K562 (cell line): ENCODE measurements around the gene VWA7. TPM values are rescaled to one million over a fixed set of nuclear protein-coding genes. Genes with fewer than 3 reads are reported as not detected.

Source experiments
- ARNT ChIP-seq, 2 experiments: fragments of 450-650 bp; IDR thresholded peaks; 2 replicates each; pipeline ENCODE4 v1.6.1; 2016; ENCODE audit warnings: mild to moderate bottlenecking in 1 of 2
- ATF1 ChIP-seq, 2 experiments: fragments of 450-650 bp in 1 of 2; IDR thresholded peaks; 2 replicates each; pipeline ENCODE4 v1.6.1; 2016; ENCODE audit warnings: missing compliant biosample characterization in 1 of 2, missing genetic modification characterization in 1 of 2
- CXXC5 ChIP-seq: fragments of 250-450 bp; sonication (Bioruptor Pico); IDR thresholded peaks from 2 replicates; pipeline ENCODE4 v1.8.0; 2022; ENCODE audit warnings: inconsistent platforms, mild to moderate bottlenecking, moderate library complexity
- ETS2 ChIP-seq: IDR thresholded peaks from 2 replicates; pipeline ENCODE4 v1.6.1; 2016; ENCODE audit warnings: borderline replicate concordance, missing genetic modification characterization, mild to moderate bottlenecking, moderate library complexity, missing compliant biosample characterization; ENCODE audit not compliant: poor library complexity, severe bottlenecking
- GATA2 ChIP-seq: sonication (generic); formaldehyde crosslinking; IDR thresholded peaks from 2 replicates; pipeline ENCODE4 v1.4.0; 2020; ENCODE audit warnings: mild to moderate bottlenecking, missing genetic modification reagents
- MCM2 ChIP-seq: fragments of 450-650 bp; IDR thresholded peaks from 2 replicates; pipeline ENCODE4 v1.6.1; 2017; ENCODE audit warnings: low read depth, mild to moderate bottlenecking
- PKNOX1 ChIP-seq: fragments of 450-650 bp; IDR thresholded peaks from 2 replicates; pipeline ENCODE4 v1.6.1; 2016
- PML ChIP-seq: IDR thresholded peaks from 2 replicates; pipeline ENCODE4 v1.6.1; 2012; ENCODE audit warnings: low read length, inconsistent platforms
- STAT5B ChIP-seq: fragments of 250-450 bp; sonication (Bioruptor Pico); IDR thresholded peaks from 2 replicates; pipeline ENCODE4 v1.8.0; 2021; ENCODE audit warnings: mild to moderate bottlenecking, inconsistent platforms
- ZBTB1 ChIP-seq: sonication (generic); formaldehyde crosslinking; IDR thresholded peaks from 2 replicates; pipeline ENCODE4 v1.8.1; 2023; ENCODE audit warnings: missing genetic modification reagents, low read depth, mild to moderate bottlenecking, borderline replicate concordance
- ZNF165 ChIP-seq: fragments of 250-450 bp; sonication (Bioruptor Pico); IDR thresholded peaks from 2 replicates; pipeline ENCODE4 v1.4.0; 2020; ENCODE audit warnings: borderline replicate concordance
- ZNF175 ChIP-seq: fragments of 200-800 bp; sonication (Bioruptor generic); IDR thresholded peaks from 2 replicates; pipeline ENCODE4 v1.6.1; 2016; ENCODE audit warnings: low read depth, mild to moderate bottlenecking, missing genetic modification characterization, missing compliant biosample characterization
- ZNF444 ChIP-seq: fragments of 250-450 bp; sonication (Bioruptor Pico); IDR thresholded peaks from 2 replicates; pipeline ENCODE4 v1.4.0; 2020; ENCODE audit warnings: mild to moderate bottlenecking, moderate library complexity
- polyA plus RNA-seq, 8 experiments: library from polyadenylated mRNA; depleted of rRNA in 4 of 8; stranded (reverse) in 5 of 8; unstranded in 3 of 8; fragments of >200 nt; fragmentation: Nextera tagmentation in 2 of 8; fragmentation: Illumina TruSeq in 1 of 8; extraction: Ambion mirVana in 2 of 8; extraction: Trizol in 1 of 8; gene quantifications; 2 replicates each; pipeline versions ENCODE4 v1.2.1 to v1.2.3, GENCODE V29; 2011 to 2014; ENCODE audit warnings: inconsistent platforms in 1 of 8, missing spikeins in 1 of 8
- total RNA-seq, 7 experiments: library from RNA; depleted of rRNA in 6 of 7; stranded (reverse); fragments of >200 nt in 6 of 7; fragmentation: Illumina TruSeq in 2 of 7; extraction: Trizol in 2 of 7; gene quantifications; 2 replicates each; pipeline versions ENCODE4 v1.2.1 to v1.2.3, GENCODE V29; 2011 to 2021; ENCODE audit warnings: low replicate concordance in 1 of 7
- TF ChIP-seq, protein P1 (sequence below), 2 experiments: fragments of 450-650 bp; IDR thresholded peaks; 2 replicates each; pipeline ENCODE4 v1.6.1; 2016; ENCODE audit warnings: mild to moderate bottlenecking in 2 of 2, borderline replicate concordance in 1 of 2, low read depth in 1 of 2, moderate library complexity in 1 of 2
- TF ChIP-seq, protein P2 (sequence below): fragments of 450-650 bp; IDR thresholded peaks from 2 replicates; pipeline ENCODE4 v1.6.1; 2017; ENCODE audit warnings: antibody characterized with exemption
- TF ChIP-seq, protein P3 (sequence below): fragments of 250-450 bp; sonication (Bioruptor Pico); IDR thresholded peaks from 2 replicates; pipeline ENCODE4 v1.8.0; 2021; ENCODE audit warnings: borderline replicate concordance, mild to moderate bottlenecking, moderate library complexity; ENCODE audit not compliant: poor library complexity, severe bottlenecking

VWA7 gene
- total and polyA plus RNA-seq, 9 of the 15 experiments (the other 6 are each of a cell fraction or from before 2014, with no cell fraction given), result 0.18 to 2.9 (median 0.95) TPM

- TF ChIP-seq, protein P1, sequence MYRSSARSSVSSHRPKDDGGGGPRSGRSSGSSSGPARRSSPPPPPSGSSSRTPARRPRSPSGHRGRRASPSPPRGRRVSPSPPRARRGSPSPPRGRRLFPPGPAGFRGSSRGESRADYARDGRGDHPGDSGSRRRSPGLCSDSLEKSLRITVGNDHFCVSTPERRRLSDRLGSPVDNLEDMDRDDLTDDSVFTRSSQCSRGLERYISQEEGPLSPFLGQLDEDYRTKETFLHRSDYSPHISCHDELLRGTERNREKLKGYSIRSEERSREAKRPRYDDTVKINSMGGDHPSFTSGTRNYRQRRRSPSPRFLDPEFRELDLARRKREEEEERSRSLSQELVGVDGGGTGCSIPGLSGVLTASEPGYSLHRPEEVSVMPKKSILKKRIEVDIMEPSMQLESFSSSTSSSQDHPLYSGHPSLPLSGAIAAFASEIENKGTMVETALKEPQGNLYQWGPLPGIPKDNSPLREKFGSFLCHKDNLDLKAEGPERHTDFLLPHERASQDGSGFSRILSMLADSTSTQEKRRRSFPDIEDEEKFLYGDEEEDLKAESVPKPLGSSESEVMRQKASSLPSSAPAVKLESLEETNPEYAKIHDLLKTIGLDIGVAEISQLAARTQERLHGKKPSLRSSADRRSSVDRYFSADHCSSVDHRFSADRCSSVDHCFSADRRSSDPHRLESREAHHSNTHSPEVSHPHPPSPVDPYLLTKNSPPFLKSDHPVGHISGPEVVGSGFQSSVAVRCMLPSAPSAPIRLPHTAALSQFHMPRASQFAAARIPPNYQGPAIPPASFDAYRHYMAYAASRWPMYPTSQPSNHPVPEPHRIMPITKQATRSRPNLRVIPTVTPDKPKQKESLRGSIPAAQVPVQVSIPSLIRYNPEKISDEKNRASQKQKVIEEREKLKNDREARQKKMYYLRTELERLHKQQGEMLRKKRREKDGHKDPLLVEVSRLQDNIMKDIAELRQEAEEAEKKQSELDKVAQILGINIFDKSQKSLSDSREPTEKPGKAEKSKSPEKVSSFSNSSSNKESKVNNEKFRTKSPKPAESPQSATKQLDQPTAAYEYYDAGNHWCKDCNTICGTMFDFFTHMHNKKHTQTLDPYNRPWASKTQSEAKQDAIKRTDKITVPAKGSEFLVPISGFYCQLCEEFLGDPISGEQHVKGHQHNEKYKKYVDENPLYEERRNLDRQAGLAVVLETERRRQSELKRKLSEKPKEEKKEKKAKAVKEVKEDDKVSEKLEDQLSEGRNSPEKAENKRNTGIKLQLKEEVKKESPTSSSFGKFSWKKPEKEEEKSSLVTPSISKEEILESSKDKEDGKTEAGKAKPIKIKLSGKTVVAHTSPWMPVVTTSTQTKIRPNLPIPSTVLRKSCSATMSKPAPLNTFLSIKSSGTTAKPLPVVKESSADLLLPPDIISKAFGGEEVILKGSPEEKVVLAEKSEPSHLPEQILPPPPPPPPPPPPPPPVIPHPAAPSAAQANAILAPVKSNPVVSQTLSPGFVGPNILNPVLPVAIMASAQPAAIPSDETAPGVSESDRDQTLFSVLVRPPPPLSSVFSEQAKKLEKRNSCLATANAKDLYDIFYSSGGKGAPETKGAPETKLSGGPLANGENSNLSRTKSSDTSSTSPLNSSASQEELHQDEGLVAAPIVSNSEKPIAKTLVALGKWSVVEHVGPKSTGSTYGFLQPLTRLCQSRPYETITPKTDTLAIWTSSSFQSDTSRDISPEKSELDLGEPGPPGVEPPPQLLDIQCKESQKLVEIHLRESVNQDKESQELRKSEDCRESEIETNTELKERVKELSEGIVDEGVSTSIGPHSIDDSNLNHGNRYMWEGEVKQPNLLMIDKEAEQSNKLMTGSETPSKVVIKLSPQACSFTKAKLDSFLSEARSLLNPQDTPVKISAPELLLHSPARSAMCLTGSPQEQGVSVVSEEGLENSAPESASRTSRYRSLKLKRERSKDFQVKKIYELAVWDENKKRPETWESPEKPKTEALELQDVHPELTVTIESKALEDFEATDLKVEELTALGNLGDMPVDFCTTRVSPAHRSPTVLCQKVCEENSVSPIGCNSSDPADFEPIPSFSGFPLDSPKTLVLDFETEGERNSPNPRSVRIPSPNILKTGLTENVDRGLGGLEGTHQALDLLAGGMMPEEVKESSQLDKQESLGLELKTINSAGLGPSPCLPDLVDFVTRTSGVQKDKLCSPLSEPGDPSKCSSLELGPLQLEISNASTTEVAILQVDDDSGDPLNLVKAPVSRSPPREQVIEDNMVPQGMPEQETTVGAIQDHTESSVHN (IDR thresholded peaks at IDR 0.05; ENCODE audit: borderline replicate concordance in 1 of 2, low read depth in 1 of 2), result no peak
- TF ChIP-seq ZBTB1 (CRISPR knock-in tag) (no peak), ZNF175 (CRISPR knock-in tag) (no peak), PKNOX1 (no peak), CXXC5 (no peak), ETS2 (no peak), MCM2 (no peak), STAT5B (no peak), GATA2 (CRISPR knock-in tag) (no peak), ZNF165 (no peak; the same call in 1 of the 2 replicates), ATF1 (CRISPR knock-in tag; IDR thresholded peaks at IDR 0.05) (no peak), ATF1 (tag; IDR thresholded peaks at IDR 0.05) (no peak), ARNT (IDR thresholded peaks at IDR 0.05) (no peak), ZNF444 (CRISPR knock-in tag) (no peak), PML (0 out of 2 replicates have a peak, but pooled peaks have one; percentile 13)
- TF ChIP-seq, protein P2, sequence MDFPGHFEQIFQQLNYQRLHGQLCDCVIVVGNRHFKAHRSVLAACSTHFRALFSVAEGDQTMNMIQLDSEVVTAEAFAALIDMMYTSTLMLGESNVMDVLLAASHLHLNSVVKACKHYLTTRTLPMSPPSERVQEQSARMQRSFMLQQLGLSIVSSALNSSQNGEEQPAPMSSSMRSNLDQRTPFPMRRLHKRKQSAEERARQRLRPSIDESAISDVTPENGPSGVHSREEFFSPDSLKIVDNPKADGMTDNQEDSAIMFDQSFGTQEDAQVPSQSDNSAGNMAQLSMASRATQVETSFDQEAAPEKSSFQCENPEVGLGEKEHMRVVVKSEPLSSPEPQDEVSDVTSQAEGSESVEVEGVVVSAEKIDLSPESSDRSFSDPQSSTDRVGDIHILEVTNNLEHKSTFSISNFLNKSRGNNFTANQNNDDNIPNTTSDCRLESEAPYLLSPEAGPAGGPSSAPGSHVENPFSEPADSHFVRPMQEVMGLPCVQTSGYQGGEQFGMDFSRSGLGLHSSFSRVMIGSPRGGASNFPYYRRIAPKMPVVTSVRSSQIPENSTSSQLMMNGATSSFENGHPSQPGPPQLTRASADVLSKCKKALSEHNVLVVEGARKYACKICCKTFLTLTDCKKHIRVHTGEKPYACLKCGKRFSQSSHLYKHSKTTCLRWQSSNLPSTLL, result no peak
- TF ChIP-seq, protein P3, sequence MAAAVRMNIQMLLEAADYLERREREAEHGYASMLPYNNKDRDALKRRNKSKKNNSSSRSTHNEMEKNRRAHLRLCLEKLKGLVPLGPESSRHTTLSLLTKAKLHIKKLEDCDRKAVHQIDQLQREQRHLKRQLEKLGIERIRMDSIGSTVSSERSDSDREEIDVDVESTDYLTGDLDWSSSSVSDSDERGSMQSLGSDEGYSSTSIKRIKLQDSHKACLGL (CRISPR knock-in tag), result no peak
Observed at GRCh38 chr6:31741815-31742214, 35.3 kb downstream of the VWA7 start (continued).
